ENCODE data around the gene HOXD13. TPM values are rescaled to one million over a fixed set of nuclear protein-coding genes. Genes with fewer than 3 reads are reported as not detected.

HOXD13 gene
- total RNA-seq, 1 experiment from 2014 or later: not detected

DNA sequence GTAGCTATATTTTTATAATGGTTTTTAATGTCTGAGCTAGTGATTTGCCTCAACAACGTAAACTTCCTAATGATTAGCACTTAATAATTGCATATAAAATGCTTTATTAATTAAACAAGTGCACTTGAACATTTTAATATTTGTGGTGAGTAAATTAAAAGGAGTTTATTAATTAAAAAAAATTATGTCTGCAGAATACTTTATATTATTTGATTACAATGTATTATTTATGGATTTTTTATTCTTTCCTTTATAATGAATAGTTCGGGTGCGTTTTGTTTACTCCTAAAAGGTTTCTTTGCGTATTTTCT lies 39.3 kb downstream of the HOXD13 start:
- ChIA-PET CTCF (interaction anchor here (1.3 kb wide), 1 partner anchor 323 kb away, joined by 3 read pairs; no protein-coding TSS in a partner anchor), POLR2A (no interaction called here)
- Mint-ChIP-seq H3K4me1 (ENCODE audit: low read depth, unreplicated experiment) (peaks cover 36% of the 10 kb centered on the region), H3K4me3 (ENCODE audit: unreplicated experiment) (no peak overlapping the region), H3K27ac (ENCODE audit: unreplicated experiment) (no peak overlapping the region), H3K36me3 (ENCODE audit: insufficient read depth, unreplicated experiment) (no peaks in the 10 kb centered on the region), H3K9me3 (ENCODE audit: unreplicated experiment) (no peaks in the 10 kb centered on the region), H3K27me3 (ENCODE audit: insufficient read depth, unreplicated experiment) (peaks cover 61% of the 10 kb centered on the region)
- no peak overlapping the region for H3K4me3 ChIP-seq (ENCODE audit: low read depth, low read length)
- H3K36me3 ChIP-seq (ENCODE audit: control insufficient read depth, insufficient read depth, low read length): no peaks in the 10 kb centered on the region
- DNase-seq: no peak
- H3K9me3 ChIP-seq: no peaks in the 10 kb centered on the region
- BruUV-seq (replicated peaks): no TSS peak
- peaks cover 30% of the 10 kb centered on the region for H3K4me1 ChIP-seq
- TF ChIP-seq CTCF (IDR thresholded peaks at IDR 0.05; ENCODE audit: insufficient read depth in 1 of 2, low read depth in 1 of 2, low read length in 1 of 2, severe bottlenecking in 1 of 2, unreplicated experiment in 1 of 2): no peak
- peaks cover 17% of the 10 kb centered on the region for H3K27me3 ChIP-seq (replicated peaks; ENCODE audit: control insufficient read depth, insufficient read depth, low read length)
- intact Hi-C loops (cut with micrococcal nuclease; ENCODE audit: unreplicated experiment): no loop called here

- no peak for DNase-seq
- no peaks in the 10 kb centered on the region for H3K36me3 Mint-ChIP-seq (ENCODE audit: insufficient read depth, unreplicated experiment)
- H3K4me1 Mint-ChIP-seq (ENCODE audit: low read depth, unreplicated experiment): peaks cover 36% of the 10 kb centered on the region
- H3K4me3 ChIP-seq (ENCODE audit: low read depth, low read length): no peak overlapping the region
- ChIA-PET POLR2A (no interaction called here), CTCF (interaction anchor here (0.7 to 1.3 kb wide), 2 partner anchors 252 to 322 kb away, joined by 3 read pairs; no protein-coding TSS in a partner anchor)
- H3K4me1 ChIP-seq: peaks cover 30% of the 10 kb centered on the region
- TF ChIP-seq CTCF (IDR thresholded peaks at IDR 0.05; ENCODE audit: insufficient read depth in 1 of 2, low read depth in 1 of 2, low read length in 1 of 2, severe bottlenecking in 1 of 2, unreplicated experiment in 1 of 2): no peak
- H3K27me3 ChIP-seq (replicated peaks; ENCODE audit: control insufficient read depth, insufficient read depth, low read length): peaks cover 17% of the 10 kb centered on the region
- H3K36me3 ChIP-seq (ENCODE audit: control insufficient read depth, insufficient read depth, low read length): no peaks in the 10 kb centered on the region
- no peaks in the 10 kb centered on the region for H3K9me3 Mint-ChIP-seq (ENCODE audit: unreplicated experiment)
- peaks cover 60% of the 10 kb centered on the region for H3K27me3 Mint-ChIP-seq (ENCODE audit: insufficient read depth, unreplicated experiment)
- no peak overlapping the region for H3K27ac Mint-ChIP-seq (ENCODE audit: unreplicated experiment)
- H3K9me3 ChIP-seq: no peaks in the 10 kb centered on the region
- no TSS peak for BruUV-seq (replicated peaks)
- no peak overlapping the region for H3K4me3 Mint-ChIP-seq (ENCODE audit: unreplicated experiment)
- intact Hi-C loops (cut with micrococcal nuclease; ENCODE audit: unreplicated experiment): no loop called here
These were observed 40.0 kb downstream of the HOXD13 start for GRCh38 chr2:176132205-176133171.

DNA sequence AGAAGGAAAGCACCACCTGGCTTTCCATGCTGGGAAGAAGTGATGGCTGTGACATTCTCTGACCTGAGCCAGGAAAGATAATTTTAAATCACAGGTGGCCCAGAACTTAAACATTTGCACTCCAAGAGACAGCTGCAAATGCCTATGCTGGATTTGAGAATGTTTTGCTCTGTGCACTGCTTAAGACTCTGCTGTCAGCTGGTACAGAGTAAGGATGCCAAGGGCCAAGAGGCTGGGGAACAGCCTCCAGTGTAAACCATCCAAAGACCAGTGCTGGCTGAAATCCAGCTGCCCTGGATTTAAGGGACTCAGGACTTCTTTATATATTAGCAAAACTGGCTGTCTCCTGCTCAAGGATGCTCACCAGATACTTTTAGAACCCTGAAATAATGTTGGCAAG lies 40.9 kb downstream of the HOXD13 start:
- POLR2A ChIA-PET: no interaction called here
- Histone ChIP-seq H3K36me3 (ENCODE audit: control insufficient read depth, insufficient read depth, low read length) (no peaks in the 10 kb centered on the region), H3K9me3 (no peaks in the 10 kb centered on the region), H3K4me3 (ENCODE audit: low read depth, low read length) (no peak overlapping the region), H3K4me1 (peaks cover 25% of the 10 kb centered on the region), H3K27me3 (replicated peaks; ENCODE audit: control insufficient read depth, insufficient read depth, low read length) (peaks cover 16% of the 10 kb centered on the region)
- Mint-ChIP-seq H3K4me3 (ENCODE audit: unreplicated experiment) (no peak overlapping the region), H3K36me3 (ENCODE audit: insufficient read depth, unreplicated experiment) (no peaks in the 10 kb centered on the region), H3K4me1 (ENCODE audit: low read depth, unreplicated experiment) (peaks cover 28% of the 10 kb centered on the region), H3K27ac (ENCODE audit: unreplicated experiment) (no peak overlapping the region), H3K9me3 (ENCODE audit: unreplicated experiment) (no peaks in the 10 kb centered on the region), H3K27me3 (ENCODE audit: insufficient read depth, unreplicated experiment) (peaks cover 57% of the 10 kb centered on the region)
- DNase-seq: no peak
- no TSS peak for BruUV-seq (replicated peaks)
- TF ChIP-seq CTCF (IDR thresholded peaks at IDR 0.05; ENCODE audit: insufficient read depth in 1 of 2, low read depth in 1 of 2, low read length in 1 of 2, severe bottlenecking in 1 of 2, unreplicated experiment in 1 of 2): no peak
- CTCF ChIA-PET: no interaction called here
- intact Hi-C loops (cut with micrococcal nuclease; ENCODE audit: unreplicated experiment): no loop called here
